SU-DHL-6 (cell line): ENCODE measurements around the gene CHRNB1.

Experiments used
- H2AFZ ChIP-seq: fragments of 200-600 bp; sonication (generic); 2 replicates; pipeline ENCODE4 v1.6.1; 2014; ENCODE audit warnings: low read depth, mild to moderate bottlenecking, moderate library complexity, mixed read lengths, antibody characterized with exemption, low read length; ENCODE audit not compliant: severe bottlenecking
- H3F3A ChIP-seq: fragments of 200-600 bp; shearing (Covaris generic); 2 replicates; pipeline ENCODE4 v1.6.0; 2016; ENCODE audit warnings: antibody characterized with exemption, mild to moderate bottlenecking; ENCODE audit not compliant: insufficient read depth
- H3K27ac ChIP-seq: fragments of 200-600 bp; sonication (generic); 2 replicates; pipeline ENCODE4 v1.5.1; 2016; ENCODE audit warnings: low read depth, mild to moderate bottlenecking, low read length, moderate library complexity, mixed read lengths
- H3K27me3 ChIP-seq: fragments of 200-600 bp; sonication (generic), shearing (Covaris generic); 2 replicates; pipeline ENCODE4 v1.6.0; 2014; ENCODE audit warnings: mild to moderate bottlenecking, low read length
- H3K36me3 ChIP-seq: fragments of 200-600 bp; sonication (generic); 2 replicates; pipeline ENCODE4 v1.6.1; 2014; ENCODE audit warnings: mild to moderate bottlenecking, low read length, mixed read lengths
- H3K4me2 ChIP-seq: fragments of 300-600, 200-600 bp; shearing (Covaris generic), sonication (generic); 2 replicates; pipeline ENCODE4 v1.6.0; 2014; ENCODE audit warnings: low read length, low read depth, mild to moderate bottlenecking; ENCODE audit not compliant: poor library complexity, severe bottlenecking
- H3K4me3 ChIP-seq: fragments of 200-600 bp; sonication (generic); 2 replicates; pipeline ENCODE4 v1.5.1; 2014; ENCODE audit warnings: antibody characterized with exemption, low read length, mild to moderate bottlenecking, mixed read lengths; ENCODE audit not compliant: insufficient read depth, poor library complexity, severe bottlenecking
- H3K79me2 ChIP-seq: fragments of 200-600 bp; sonication (generic); 2 replicates; pipeline ENCODE4 v1.6.1; 2014; ENCODE audit warnings: mild to moderate bottlenecking, low read length, moderate library complexity; ENCODE audit not compliant: insufficient read depth
- H3K9ac ChIP-seq: fragments of 200-600 bp; sonication (generic); 2 replicates; pipeline ENCODE4 v1.7.0; 2014; ENCODE audit warnings: mild to moderate bottlenecking, low read length
- H3K9me2 ChIP-seq: fragments of 200-600 bp; sonication (generic); replicated peaks from 2 replicates; pipeline ENCODE4 v1.6.1; 2014; ENCODE audit warnings: low read length; ENCODE audit not compliant: insufficient read depth
- H3K9me3 ChIP-seq: fragments of 200-600 bp; sonication (generic); 2 replicates; pipeline ENCODE4 v1.6.1; 2014; ENCODE audit warnings: low read length, mixed read lengths; ENCODE audit not compliant: insufficient read depth
- H4K20me1 ChIP-seq: fragments of 200-600 bp; sonication (generic); 2 replicates; pipeline ENCODE4 v1.6.1; 2014; ENCODE audit warnings: low read depth, mild to moderate bottlenecking, antibody characterized with exemption, low read length, moderate library complexity, mixed read lengths
- EZH2phosphoT487 ChIP-seq: fragments of 200-600 bp; sonication (generic), shearing (Covaris generic); conservative IDR thresholded peaks from 2 replicates; pipeline ENCODE4 v1.6.1; 2018; ENCODE audit warnings: mild to moderate bottlenecking, antibody characterized with exemption, low read length, moderate library complexity, mixed read lengths
- TF ChIP-seq, protein P1 (sequence below): fragments of 200-600 bp; sonication (generic); IDR thresholded peaks from one replicate; pipeline ENCODE4 v1.5.1; 2017; ENCODE audit warnings: antibody characterized with exemption, mild to moderate bottlenecking, low read length, moderate library complexity; ENCODE audit not compliant: insufficient read depth, poor library complexity, severe bottlenecking

The CHRNB1 gene

DNA sequence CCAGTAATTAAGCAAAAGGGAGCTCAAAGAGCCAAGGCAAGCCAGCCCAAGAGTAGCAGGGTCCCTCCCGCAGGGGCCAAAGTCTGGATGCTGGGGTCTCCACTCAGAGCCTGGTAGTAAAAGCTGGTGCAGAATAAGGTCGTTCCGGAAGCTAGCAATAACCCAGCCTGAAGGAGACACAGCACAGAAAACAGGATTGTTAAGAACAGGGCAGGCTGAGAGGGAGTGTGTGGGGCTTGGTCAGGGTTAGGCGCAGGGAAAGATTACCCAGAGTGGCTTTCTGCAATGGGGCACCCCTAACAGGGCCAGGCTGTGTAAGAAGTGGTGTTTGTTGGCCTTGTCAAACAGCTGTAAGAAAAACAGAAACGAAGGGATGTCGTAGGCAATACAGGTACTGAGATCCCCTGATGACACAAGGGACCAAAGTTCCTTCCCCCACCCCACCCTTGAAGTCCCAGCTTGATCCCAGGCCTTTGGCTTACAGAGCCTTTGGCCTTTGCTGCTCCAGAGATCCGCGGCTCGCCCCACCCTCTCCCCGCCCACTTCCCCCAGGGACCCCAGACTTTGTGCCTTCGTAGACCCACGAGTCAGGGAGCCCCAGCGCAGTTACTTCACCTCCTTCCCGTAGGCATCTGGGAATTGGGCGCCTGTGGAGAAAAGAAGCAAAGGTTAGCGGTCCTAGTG is 41.7 kb upstream of the CHRNB1 start:
- Histone ChIP-seq H3K9me2 (no peaks in the 10 kb centered on the region), H3K79me2 (no peaks in the 10 kb centered on the region), H4K20me1 (no peaks in the 10 kb centered on the region), H3K4me3 (peak overlapping the region; percentile 94), H3K9ac (peak overlapping the region; percentile 86), H3K9me3 (no peaks in the 10 kb centered on the region), H2AFZ (peak overlapping the region; percentile 80), H3K36me3 (no peaks in the 10 kb centered on the region), H3K27me3 (no peaks in the 10 kb centered on the region), H3K27ac (peak overlapping the region; percentile 54), H3K4me2 (peak overlapping the region; percentile 86), H3F3A (no peaks in the 10 kb centered on the region)
- TF ChIP-seq, protein P1, sequence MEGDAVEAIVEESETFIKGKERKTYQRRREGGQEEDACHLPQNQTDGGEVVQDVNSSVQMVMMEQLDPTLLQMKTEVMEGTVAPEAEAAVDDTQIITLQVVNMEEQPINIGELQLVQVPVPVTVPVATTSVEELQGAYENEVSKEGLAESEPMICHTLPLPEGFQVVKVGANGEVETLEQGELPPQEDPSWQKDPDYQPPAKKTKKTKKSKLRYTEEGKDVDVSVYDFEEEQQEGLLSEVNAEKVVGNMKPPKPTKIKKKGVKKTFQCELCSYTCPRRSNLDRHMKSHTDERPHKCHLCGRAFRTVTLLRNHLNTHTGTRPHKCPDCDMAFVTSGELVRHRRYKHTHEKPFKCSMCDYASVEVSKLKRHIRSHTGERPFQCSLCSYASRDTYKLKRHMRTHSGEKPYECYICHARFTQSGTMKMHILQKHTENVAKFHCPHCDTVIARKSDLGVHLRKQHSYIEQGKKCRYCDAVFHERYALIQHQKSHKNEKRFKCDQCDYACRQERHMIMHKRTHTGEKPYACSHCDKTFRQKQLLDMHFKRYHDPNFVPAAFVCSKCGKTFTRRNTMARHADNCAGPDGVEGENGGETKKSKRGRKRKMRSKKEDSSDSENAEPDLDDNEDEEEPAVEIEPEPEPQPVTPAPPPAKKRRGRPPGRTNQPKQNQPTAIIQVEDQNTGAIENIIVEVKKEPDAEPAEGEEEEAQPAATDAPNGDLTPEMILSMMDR = no peak
- no peak for TF ChIP-seq EZH2phosphoT487

DNA sequence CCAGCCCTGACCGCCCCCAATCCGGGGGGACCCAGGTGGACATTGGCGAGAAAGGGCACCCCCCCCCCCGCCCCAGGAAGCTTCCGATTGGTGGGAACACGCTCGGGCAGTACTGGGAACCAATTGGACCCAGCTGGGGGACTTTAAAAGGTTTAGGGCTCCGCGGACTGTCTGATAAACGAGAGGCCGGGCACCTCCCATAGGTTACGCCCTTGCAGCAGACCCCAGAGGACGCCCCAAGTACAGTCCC is 41.2 kb upstream of the CHRNB1 start:
- no peaks in the 10 kb centered on the region for H3K9me2 ChIP-seq
- no peaks in the 10 kb centered on the region for H3K36me3 ChIP-seq
- no peaks in the 10 kb centered on the region for H3F3A ChIP-seq
- no peaks in the 10 kb centered on the region for H3K27me3 ChIP-seq
- peak overlapping the region; percentile 94 for H3K4me3 ChIP-seq
- H3K9me3 ChIP-seq = no peaks in the 10 kb centered on the region
- no peaks in the 10 kb centered on the region for H4K20me1 ChIP-seq
- no peaks in the 10 kb centered on the region for H3K79me2 ChIP-seq
- peak overlapping the region; percentile 86 for H3K9ac ChIP-seq
- TF ChIP-seq, protein P1 = no peak
- TF ChIP-seq EZH2phosphoT487 = no peak
- peak overlapping the region; percentile 86 for H3K4me2 ChIP-seq
- peak overlapping the region; percentile 80 for H2AFZ ChIP-seq
- H3K27ac ChIP-seq = peak overlapping the region; percentile 54

DNA sequence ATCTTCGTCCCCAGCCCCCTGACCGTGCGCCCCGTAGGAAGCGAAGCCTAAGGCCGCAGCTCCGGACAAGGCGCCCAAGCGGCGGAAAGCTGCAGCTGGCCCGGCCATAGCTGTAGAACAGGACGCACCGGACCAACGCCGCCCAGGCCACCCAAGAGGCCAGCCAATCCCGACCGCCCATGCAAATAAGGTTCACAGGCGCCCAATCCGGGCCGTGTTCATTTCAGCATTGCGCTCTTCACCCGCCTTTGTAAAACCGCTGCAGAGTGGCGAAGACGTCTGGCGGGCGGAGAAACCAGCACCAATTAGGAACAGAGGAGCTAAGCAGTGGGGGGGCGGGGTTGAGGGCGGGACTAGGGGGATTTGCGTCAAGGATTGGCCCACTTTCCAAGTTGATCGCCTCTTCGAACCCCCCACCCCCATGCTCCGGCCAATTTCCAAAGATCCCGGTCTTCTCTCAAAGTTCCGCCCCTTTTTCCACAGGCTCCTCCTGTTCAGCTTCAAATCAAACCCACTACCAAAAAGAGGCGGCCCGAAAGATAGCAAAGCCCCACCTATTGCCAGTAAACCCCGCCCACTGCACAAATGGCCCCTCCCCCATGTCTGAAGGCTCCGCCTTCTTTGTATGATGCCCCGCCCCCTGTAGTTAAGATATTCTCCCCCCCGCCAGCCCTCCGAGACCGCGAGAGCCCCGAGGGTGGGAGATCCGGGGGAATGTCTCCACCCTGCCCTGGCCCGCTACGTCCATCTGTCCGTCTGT is 40.7 kb upstream of the CHRNB1 start, which contains the start of gene TMEM256:
TSS of gene TMEM256 (minus strand) at position 121 of the 760 bp plus-strand sequence. CDS start at position 108, 13 bp downstream.
- Histone ChIP-seq H3K36me3 (no peaks in the 10 kb centered on the region), H3K27ac (peak within 1 kb of the TSS; percentile 54), H2AFZ (peak within 1 kb of the TSS; percentile 80), H3K9me2 (no peaks in the 10 kb centered on the region), H3K27me3 (no peaks in the 10 kb centered on the region), H3K4me3 (peak within 1 kb of the TSS; percentile 94), H3K9me3 (no peaks in the 10 kb centered on the region), H3K9ac (peak within 1 kb of the TSS; percentile 86), H3K79me2 (no peaks in the 10 kb centered on the region), H3F3A (no peaks in the 10 kb centered on the region), H4K20me1 (no peaks in the 10 kb centered on the region), H3K4me2 (peak within 1 kb of the TSS; percentile 86)
- no peak for TF ChIP-seq EZH2phosphoT487
- TF ChIP-seq, protein P1 = no peak
